Mammary epithelial cell (primary cell): ENCODE measurements around the gene SAMD13.

Experiments
- CTCF ChIP-seq, 2 donors: IDR thresholded peaks in 1 of 2; conservative IDR thresholded peaks in 1 of 2; 2 replicates each; pipeline ENCODE4 v1.5.1; 2011 to 2012; ENCODE audit warnings: inconsistent platforms in 2 of 2, low read length in 2 of 2, mild to moderate bottlenecking in 2 of 2, control low read depth in 1 of 2, low read depth in 1 of 2; ENCODE audit not compliant: insufficient read depth in 1 of 2; ENCODE audit errors: extremely low read depth in 1 of 2
- EZH2 ChIP-seq: IDR thresholded peaks from 2 replicates; pipeline ENCODE4 v1.6.1; 2012; ENCODE audit warnings: low read length, inconsistent platforms, borderline replicate concordance

- TF ChIP-seq CTCF (conservative IDR thresholded peaks at IDR 0.05 in 1 of 2, IDR thresholded peaks at IDR 0.05 in 1 of 2; ENCODE audit: extremely low read depth in 1 of 2, insufficient read depth in 1 of 2, low read depth in 1 of 2, low read length in 2 of 2): no peak
- TF ChIP-seq EZH2: no peak
Observed at GRCh38 chr1:84367219-84367618, 65.7 kb downstream of the SAMD13 start.
